OCI-LY7 (cell line): ENCODE measurements around the gene KIF19. TPM values are rescaled to one million over a fixed set of nuclear protein-coding genes. Genes with fewer than 3 reads are reported as not detected.

ENCODE experiments used
- BruUV-seq: library from RNA; stranded (reverse); fragments of 400-500 nt; replicated peaks from 2 replicates; lab custom pipeline; 2021; lab: Mats Ljungman, UMichigan
- CTCF ChIA-PET: fragments of 300-600 bp; sonication (Branson Sonifier 250); formaldehyde crosslinking; loops from one replicate; lab custom pipeline; 2022; ENCODE audit warnings: antibody characterized with exemption; ENCODE audit not compliant: unreplicated experiment; lab: Charles Lee
- POLR2A ChIA-PET: fragments of 300-600 bp; sonication (Branson Sonifier 250); formaldehyde crosslinking; loops from one replicate; lab custom pipeline; 2022; ENCODE audit warnings: antibody characterized with exemption; lab: Charles Lee
- DNase-seq: peaks from one replicate; pipeline ENCODE4 v3.0.0-alpha.2; 2015; ENCODE audit warnings: low spot score
- H2AFZ ChIP-seq: fragments of 200-600 bp; sonication (generic), shearing (Covaris generic); 2 replicates; pipeline ENCODE4 v1.6.1; 2014; ENCODE audit warnings: mild to moderate bottlenecking, antibody characterized with exemption, low read length, moderate library complexity
- H3K27ac ChIP-seq: fragments of 200-600 bp; sonication (generic); 2 replicates; pipeline ENCODE4 v1.5.1; 2014; ENCODE audit warnings: mixed run types, low read depth, mild to moderate bottlenecking, moderate library complexity, low read length, inconsistent platforms; ENCODE audit not compliant: poor library complexity, severe bottlenecking
- H3K36me3 ChIP-seq: fragments of 200-600 bp; sonication (generic); 2 replicates; pipeline ENCODE4 v1.6.1; 2014; ENCODE audit warnings: mild to moderate bottlenecking, antibody characterized with exemption, low read length, moderate library complexity, mixed read lengths; ENCODE audit not compliant: insufficient read depth
- H3K4me1 ChIP-seq: fragments of 200-600 bp; sonication (generic); 2 replicates; pipeline ENCODE4 v1.5.1; 2014; ENCODE audit warnings: mild to moderate bottlenecking, low read length; ENCODE audit not compliant: insufficient read depth, poor library complexity, severe bottlenecking
- H3K4me2 ChIP-seq: fragments of 200-600 bp; sonication (generic); 2 replicates; pipeline ENCODE4 v1.6.1; 2014; ENCODE audit warnings: mild to moderate bottlenecking, low read length
- H3K4me3 ChIP-seq: fragments of 200-600 bp; sonication (generic); 2 replicates; pipeline ENCODE4 v1.5.1; 2014; ENCODE audit warnings: mild to moderate bottlenecking, low read depth, low read length; ENCODE audit not compliant: poor library complexity, severe bottlenecking
- H3K79me2 ChIP-seq: fragments of 200-600 bp; sonication (generic); 2 replicates; pipeline ENCODE4 v1.6.1; 2016; ENCODE audit warnings: low read depth, mild to moderate bottlenecking, low read length, moderate library complexity, mixed read lengths; ENCODE audit not compliant: insufficient read depth
- H3K9me2 ChIP-seq: fragments of 200-600 bp; sonication (generic); 2 replicates; pipeline ENCODE4 v1.6.1; 2016; ENCODE audit warnings: mild to moderate bottlenecking, low read length, mixed read lengths; ENCODE audit not compliant: insufficient read depth
- H3K9me3 ChIP-seq: fragments of 200-600 bp; sonication (generic); 2 replicates; pipeline ENCODE4 v1.6.1; 2014; ENCODE audit warnings: mild to moderate bottlenecking, mixed run types, low read length, mixed read lengths
- H4K20me1 ChIP-seq: fragments of 200-600 bp; sonication (generic); 2 replicates; pipeline ENCODE4 v1.6.1; 2014; ENCODE audit warnings: mild to moderate bottlenecking, antibody characterized with exemption, low read length, moderate library complexity, mixed read lengths; ENCODE audit not compliant: insufficient read depth
- CTCF ChIP-seq: fragments of 200-600 bp; sonication (generic); conservative IDR thresholded peaks from 2 replicates; pipeline ENCODE4 v1.5.1; 2014; ENCODE audit warnings: mild to moderate bottlenecking, antibody characterized with exemption, low read length, moderate library complexity, mixed read lengths
- EZH2phosphoT487 ChIP-seq: fragments of 200-600 bp; sonication (generic); IDR thresholded peaks from 2 replicates; pipeline ENCODE4 v1.6.1; 2018; ENCODE audit warnings: low read depth, borderline replicate concordance, mild to moderate bottlenecking, mixed run types, antibody characterized with exemption, low read length, moderate library complexity, mixed read lengths
- intact Hi-C: fragments of 100-400 bp; cut with micrococcal nuclease; formaldehyde crosslinking; loops from one replicate; pipeline ENCODE4 v1.10.0; 2022; ENCODE audit not compliant: unreplicated experiment
- total RNA-seq, 2 experiments: library from RNA; depleted of rRNA in 1 of 2; stranded (reverse); fragments of >200 nt in 1 of 2; shearing (Covaris generic) in 1 of 2; gene quantifications; 2 replicates each; pipeline ENCODE4 v1.2.3, GENCODE V29; 2014 to 2022

KIF19 gene
- total RNA-seq, 2 experiments from 2014 or later = not detected

GRCh38 chr17:74299226-74300009 lies 26.6 kb upstream of the KIF19 start:
- Histone ChIP-seq H3K9me2 (no peaks in the 10 kb centered on the region), H3K9me3 (no peaks in the 10 kb centered on the region), H3K4me3 (no peak overlapping the region), H4K20me1 (no peaks in the 10 kb centered on the region), H3K4me1 (no peaks in the 10 kb centered on the region), H3K4me2 (no peak overlapping the region), H3K27ac (no peak overlapping the region), H2AFZ (no peak overlapping the region), H3K36me3 (no peaks in the 10 kb centered on the region), H3K79me2 (no peaks in the 10 kb centered on the region)
- TF ChIP-seq EZH2phosphoT487 = no peak
- no peak for TF ChIP-seq CTCF
- CTCF ChIA-PET = interaction anchor here (1.0 kb wide), 1 partner anchor 9 kb away, joined by 3 read pairs; no protein-coding TSS in a partner anchor
- POLR2A ChIA-PET = interaction anchor here (0.5 to 0.8 kb wide), 3 partner anchors 109 to 930 kb away, joined by 3 read pairs; no protein-coding TSS in a partner anchor
- no TSS peak for BruUV-seq
- intact Hi-C loops = no loop called here
- no peak for DNase-seq

- no peak for DNase-seq
- no peaks in the 10 kb centered on the region for H3K4me1 ChIP-seq
- intact Hi-C loops = no loop called here
- no peak overlapping the region for H3K27ac ChIP-seq
- H3K36me3 ChIP-seq = no peaks in the 10 kb centered on the region
- no TSS peak for BruUV-seq
- ChIA-PET POLR2A (interaction anchor here (0.5 to 0.7 kb wide), 2 partner anchors 12 to 1957 kb away, joined by 3 to 4 read pairs; no protein-coding TSS in a partner anchor), CTCF (interaction anchor here (0.6 kb wide), 1 partner anchor 54 kb away, joined by 3 read pairs; no protein-coding TSS in a partner anchor)
- no peak for TF ChIP-seq CTCF
- no peak for TF ChIP-seq EZH2phosphoT487
- H3K4me3 ChIP-seq = no peak overlapping the region
- no peaks in the 10 kb centered on the region for H3K9me2 ChIP-seq
- no peaks in the 10 kb centered on the region for H3K9me3 ChIP-seq
- no peak overlapping the region for H2AFZ ChIP-seq
- H3K4me2 ChIP-seq = no peak overlapping the region
- H4K20me1 ChIP-seq = no peaks in the 10 kb centered on the region
- H3K79me2 ChIP-seq = no peaks in the 10 kb centered on the region
These were observed 22.7 kb upstream of the KIF19 start for GRCh38 chr17:74303305-74303704.

DNA sequence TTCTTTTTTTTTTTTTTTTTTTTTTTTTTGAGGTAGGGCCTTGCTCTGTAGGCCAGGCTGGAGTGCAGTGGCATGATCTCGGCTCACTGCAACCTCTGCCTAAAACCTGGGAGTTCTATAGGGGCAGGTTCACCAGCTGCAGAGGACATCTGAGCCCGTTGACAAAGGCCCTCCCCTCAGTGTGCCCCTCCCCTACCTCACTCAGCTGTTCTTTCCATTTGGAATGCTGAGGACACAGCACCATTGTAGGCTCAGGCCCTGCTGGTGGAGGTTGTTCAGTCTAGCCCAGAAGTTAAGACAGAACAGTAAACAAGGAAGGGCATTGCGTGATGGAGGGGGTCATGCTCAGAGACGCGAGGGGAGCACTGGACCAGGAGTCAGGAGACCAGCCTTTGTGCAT lies 21.8 kb upstream of the KIF19 start:
- intact Hi-C loops = no loop called here
- POLR2A ChIA-PET = interaction anchor here (0.5 to 0.7 kb wide), 3 partner anchors 12 to 135 kb away, joined by 3 to 4 read pairs (median 3); no protein-coding TSS in a partner anchor
- no TSS peak for BruUV-seq

More for the DNA sequence above, 21.8 kb upstream of the KIF19 start:
- H3K79me2 ChIP-seq = no peaks in the 10 kb centered on the region
- no peaks in the 10 kb centered on the region for H3K9me3 ChIP-seq
- no peak for DNase-seq
- no peak overlapping the region for H2AFZ ChIP-seq
- H4K20me1 ChIP-seq = no peaks in the 10 kb centered on the region
- H3K27ac ChIP-seq = no peak overlapping the region
- TF ChIP-seq CTCF = no peak
- TF ChIP-seq EZH2phosphoT487 = no peak
- no peaks in the 10 kb centered on the region for H3K36me3 ChIP-seq
- no peak overlapping the region for H3K4me2 ChIP-seq
- no peak overlapping the region for H3K4me3 ChIP-seq
- CTCF ChIA-PET = no interaction called here
- H3K9me2 ChIP-seq = no peaks in the 10 kb centered on the region
- H3K4me1 ChIP-seq = no peaks in the 10 kb centered on the region
